Fibroblast of skin of right quadriceps (primary cell): ENCODE measurements around the gene CPNE6.
"Not testable (repeated sequence)": the region's sequence is repeated elsewhere in the genome, so short reads cannot be mapped to it uniquely, and the experiment has no call there.

Experiments used
- DNase-seq: peaks from one replicate; pipeline ENCODE4 v3.0.0-alpha.2; 2013

Gene CPNE6

GRCh38 chr14:24088095-24088494 lies 16.7 kb downstream of the CPNE6 start:
- DNase-seq, result no peak

DNA sequence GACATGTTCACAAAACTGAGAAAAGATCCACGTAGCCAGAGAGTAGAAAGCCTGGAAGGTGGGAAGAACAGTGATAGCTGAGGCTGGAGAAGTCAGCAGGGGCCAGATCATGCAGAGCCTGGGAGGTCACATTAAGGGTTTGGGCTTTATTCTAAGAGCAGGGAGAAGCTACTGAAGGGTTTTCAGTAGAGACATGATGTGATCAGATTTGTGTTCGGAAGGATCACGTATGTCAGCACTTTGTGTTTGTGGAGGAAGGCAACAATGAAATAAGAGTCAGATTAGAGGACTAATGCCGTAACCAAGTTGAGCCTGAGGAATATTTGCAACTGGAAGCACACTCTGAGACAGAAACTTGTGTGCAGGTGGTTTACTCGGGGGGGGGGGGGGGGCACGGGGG lies 18.5 kb downstream of the CPNE6 start:
- no peak for DNase-seq

GRCh38 chr14:24092110-24092504 lies 20.7 kb downstream of the CPNE6 start:
- no peak for DNase-seq

- no peak for DNase-seq
These were observed 21.3 kb downstream of the CPNE6 start for GRCh38 chr14:24092505-24093206.

DNA sequence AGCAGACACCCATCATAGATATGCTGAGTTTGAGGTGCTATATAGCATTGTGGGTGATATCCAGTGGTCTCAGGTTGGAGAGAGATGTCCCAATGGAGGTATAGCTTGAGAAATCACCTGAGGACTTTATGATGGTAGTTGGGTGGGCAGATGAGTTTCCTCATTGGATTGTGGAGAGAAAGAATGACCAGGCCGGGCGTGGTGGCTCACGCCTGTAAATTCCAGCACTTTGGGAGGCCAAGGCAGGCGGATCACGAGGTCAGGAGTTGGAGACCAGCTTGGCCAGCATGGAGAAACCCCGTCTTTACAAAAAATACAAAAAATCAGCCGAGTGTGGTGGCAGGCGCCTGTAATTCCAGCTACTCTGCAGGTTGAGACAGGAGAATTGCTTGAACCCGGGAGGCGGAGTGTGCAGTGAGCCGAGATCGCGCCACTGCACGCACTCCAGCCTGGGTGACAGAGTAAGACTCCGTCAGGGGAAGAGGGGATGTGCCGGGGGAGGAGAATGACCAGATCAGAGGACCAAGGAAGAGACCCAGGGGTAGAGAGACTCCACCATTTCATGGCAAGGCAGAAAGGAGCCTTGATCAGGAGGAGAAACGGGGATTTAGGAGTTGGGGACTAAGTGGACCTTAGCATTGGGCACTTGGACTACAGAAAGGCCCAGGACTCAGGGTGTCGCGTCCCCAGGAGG lies 22.0 kb downstream of the CPNE6 start:
- DNase-seq, result no peak

GRCh38 chr14:24093901-24094840 lies 22.8 kb downstream of the CPNE6 start, which contains the start of gene PCK2:
Gene PCK2 (plus strand): TSS chr14:24094311. CDS start chr14:24094406, 95 bp downstream.
- DNase-seq, result peak; percentile 98

DNA sequence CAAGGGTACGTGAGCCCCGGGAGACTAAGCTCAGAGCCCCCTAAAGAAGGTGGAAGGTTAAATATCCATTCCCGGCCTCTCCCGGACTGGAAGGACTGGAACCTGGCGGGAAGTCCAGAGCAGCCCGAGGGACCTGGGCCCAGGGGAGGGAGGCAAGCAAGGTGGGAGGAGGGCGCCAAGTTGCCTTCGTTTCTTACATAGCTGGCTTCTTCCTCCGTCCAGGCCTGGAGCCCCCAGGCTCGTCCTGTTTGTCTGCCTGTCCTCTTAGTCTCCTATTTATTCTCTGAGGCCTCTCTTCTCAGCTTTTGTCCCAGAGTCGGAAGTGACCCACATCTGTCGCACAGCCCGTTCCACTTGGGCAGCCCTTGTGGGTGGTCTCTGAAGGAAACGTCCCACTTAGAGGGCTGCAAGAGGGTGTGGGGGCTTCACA lies 23.5 kb downstream of the CPNE6 start:
- no peak for DNase-seq

DNA sequence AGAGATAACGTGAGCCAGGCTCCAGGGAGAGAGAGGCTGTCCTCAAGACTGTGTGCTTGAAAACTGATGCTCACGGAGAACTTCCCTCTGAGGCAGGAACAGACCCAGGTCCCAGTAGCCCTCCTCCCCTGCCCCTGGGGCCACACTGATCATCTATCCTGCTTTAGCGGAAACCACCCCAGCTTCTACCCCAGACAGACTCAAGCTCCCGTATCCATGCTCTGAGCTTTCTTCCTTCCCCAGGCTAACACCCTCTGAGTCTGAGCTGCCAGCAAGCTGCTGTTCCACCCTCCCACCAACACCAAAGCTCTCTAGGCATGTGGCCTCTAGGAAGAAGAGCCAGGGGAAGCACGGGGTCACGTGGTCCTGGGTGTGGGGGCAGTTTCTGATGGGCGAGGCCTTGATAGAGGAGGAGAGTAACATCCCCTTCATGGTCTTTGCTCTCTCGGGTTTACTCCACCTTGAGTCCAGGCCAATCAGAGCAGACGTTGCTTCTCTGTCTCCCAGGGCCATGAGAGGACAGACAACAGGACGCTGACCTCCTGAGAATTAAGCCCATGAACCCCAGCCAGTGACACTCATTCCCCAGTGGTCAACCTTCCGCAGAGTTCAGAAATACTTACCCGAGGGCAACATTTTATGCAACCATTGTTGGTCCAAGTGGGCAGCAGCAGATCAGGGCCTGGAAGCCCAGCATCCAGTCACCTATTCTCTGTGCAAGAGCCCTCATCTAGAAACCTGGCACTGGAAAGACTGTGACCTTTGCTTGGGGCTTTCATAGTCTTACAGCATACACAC lies 24.1 kb downstream of the CPNE6 start:
- peak; percentile 53 for DNase-seq

- no peak for DNase-seq
These were observed 25.3 kb downstream of the CPNE6 start for GRCh38 chr14:24096545-24097181.

- no peak for DNase-seq
These were observed 27.0 kb downstream of the CPNE6 start for GRCh38 chr14:24098229-24098926.

- DNase-seq, result no peak
These were observed 27.8 kb downstream of the CPNE6 start for GRCh38 chr14:24098927-24099813.

GRCh38 chr14:24100197-24100981 lies 29.0 kb downstream of the CPNE6 start:
- no peak for DNase-seq

GRCh38 chr14:24100982-24101494 lies 29.7 kb downstream of the CPNE6 start:
- DNase-seq, result no peak

DNA sequence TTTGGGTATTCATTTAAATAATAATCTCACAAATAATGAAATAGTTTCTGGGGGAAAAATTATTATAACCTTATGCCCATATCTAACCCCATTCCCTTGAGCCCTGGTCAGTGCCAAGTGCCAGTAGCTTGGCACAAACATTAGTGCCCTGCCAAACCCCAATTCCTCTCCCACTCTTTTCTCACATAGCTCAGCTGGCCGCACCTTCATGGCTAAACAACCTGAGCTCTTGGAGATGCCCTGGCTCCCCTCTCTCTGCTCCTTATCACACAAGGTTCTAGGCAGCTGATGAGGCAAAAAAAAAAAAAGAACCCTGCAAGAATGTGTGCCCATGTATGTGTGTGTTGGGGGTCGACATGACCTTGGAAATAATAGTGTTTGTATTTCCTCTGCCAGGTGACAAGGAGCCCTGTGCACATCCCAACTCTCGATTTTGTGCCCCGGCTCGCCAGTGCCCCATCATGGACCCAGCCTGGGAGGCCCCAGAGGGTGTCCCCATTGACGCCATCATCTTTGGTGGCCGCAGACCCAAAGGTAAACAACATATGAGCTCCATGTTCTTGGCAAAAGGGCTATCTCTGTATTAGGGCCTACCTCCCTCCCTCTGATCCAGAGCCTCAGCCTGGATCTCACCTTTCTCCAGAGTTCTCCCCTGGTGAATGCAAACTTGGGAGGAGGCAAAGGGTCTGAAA lies 31.1 kb downstream of the CPNE6 start:
- no peak for DNase-seq

DNA sequence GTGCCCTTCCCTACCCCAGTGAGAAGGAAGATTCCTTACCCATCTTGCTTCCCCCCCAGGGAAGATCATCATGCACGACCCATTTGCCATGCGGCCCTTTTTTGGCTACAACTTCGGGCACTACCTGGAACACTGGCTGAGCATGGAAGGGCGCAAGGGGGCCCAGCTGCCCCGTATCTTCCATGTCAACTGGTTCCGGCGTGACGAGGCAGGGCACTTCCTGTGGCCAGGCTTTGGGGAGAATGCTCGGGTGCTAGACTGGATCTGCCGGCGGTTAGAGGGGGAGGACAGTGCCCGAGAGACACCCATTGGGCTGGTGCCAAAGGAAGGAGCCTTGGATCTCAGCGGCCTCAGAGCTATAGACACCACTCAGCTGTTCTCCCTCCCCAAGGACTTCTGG lies 32.1 kb downstream of the CPNE6 start:
- DNase-seq, result no peak

GRCh38 chr14:24105609-24106239 lies 34.4 kb downstream of the CPNE6 start:
- not testable (repeated sequence) for DNase-seq

DNA sequence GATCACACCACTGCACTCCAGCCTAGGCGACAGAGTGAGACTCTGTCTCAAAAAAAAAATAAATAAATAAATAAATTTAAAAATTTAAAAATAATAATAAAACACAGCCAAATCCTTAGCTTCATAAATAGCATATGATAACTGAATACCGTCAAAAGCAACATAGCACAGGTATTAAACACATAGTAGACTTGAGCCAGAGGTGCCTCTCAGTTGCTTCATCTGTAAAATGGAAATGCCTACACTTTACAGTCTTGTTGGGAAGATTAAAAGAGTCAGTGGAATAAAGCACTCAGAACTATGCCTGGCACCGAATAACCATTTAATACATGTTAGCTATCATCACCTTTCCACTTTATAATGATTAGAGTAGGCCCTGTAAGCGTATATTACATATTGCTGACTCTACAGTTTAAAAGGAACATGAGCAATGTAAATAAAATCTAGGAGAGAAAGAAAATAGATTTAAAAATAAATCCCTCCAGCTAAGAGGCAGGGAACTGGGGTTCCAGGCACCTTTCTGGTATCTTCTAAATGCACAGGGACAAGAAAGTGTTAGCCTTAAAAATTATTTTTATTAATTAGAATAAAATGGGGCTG lies 35.4 kb downstream of the CPNE6 start:
- DNase-seq, result no peak
